C1 segment of cervical spinal cord (tissue), 14 donors: Measurements from ENCODE around the gene ADGRG3.
"Not testable (repeated sequence)": the region's sequence is repeated elsewhere in the genome, so short reads cannot be mapped to it uniquely, and the experiment has no call there.

Experiments
- DNase-seq, 14 donors: peaks; one replicate each; lab custom pipeline; 2025; lab: John Stamatoyannopoulos, UW

Gene ADGRG3

DNA sequence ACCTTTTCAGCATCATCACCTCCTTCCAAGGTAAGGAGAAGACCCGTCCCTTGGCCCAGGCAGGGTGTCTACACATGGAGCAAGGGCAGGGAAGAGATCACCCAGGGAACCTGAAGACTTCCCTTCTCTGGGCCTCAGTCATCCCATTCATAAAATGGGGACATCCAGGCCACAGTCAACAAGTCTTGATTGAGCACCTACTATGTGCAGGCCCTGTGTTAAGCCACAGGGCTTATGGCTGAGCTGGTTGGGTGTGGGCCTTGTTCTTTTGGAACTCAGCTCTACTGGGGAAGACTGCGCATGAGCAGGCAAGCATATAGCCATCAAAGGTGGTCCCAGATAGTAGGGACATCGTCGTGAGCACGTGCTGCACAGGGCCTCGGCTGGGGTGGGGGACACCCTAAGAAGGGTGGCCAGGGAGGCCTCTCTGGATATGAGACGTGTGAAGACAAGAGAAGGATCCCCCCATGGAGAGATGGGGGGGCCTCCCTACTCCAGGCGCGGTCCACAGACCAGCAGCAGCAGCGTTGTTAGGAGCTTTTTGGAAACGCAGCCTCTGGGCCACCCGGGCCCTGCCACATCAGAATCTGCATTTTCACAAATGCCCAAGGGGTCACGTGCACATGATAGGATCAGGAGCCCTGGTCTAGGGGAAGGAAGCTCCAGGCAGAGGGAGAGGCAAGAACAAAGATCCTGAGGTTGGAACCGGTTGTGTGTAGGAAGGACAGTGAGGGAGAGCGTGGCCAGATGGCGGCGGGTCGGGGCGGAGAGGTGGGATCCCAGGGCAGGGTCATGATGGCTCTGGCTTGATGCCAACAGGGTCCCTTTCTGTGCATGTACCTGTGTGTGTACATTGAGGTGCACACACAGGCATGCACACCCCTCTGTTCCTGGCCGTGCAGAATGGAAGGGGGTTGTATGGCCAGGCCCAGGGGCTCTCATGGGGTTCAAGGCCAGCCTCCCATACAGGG is 5.9 kb upstream of the ADGRG3 start:
- no peak for DNase-seq

DNA sequence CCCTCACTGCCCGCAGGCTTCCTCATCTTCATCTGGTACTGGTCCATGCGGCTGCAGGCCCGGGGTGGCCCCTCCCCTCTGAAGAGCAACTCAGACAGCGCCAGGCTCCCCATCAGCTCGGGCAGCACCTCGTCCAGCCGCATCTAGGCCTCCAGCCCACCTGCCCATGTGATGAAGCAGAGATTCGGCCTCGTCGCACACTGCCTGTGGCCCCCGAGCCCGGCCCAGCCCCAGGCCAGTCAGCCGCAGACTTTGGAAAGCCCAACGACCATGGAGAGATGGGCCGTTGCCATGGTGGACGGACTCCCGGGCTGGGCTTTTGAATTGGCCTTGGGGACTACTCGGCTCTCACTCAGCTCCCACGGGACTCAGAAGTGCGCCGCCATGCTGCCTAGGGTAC is 4.7 kb upstream of the ADGRG3 start:
- DNase-seq: no peak

DNA sequence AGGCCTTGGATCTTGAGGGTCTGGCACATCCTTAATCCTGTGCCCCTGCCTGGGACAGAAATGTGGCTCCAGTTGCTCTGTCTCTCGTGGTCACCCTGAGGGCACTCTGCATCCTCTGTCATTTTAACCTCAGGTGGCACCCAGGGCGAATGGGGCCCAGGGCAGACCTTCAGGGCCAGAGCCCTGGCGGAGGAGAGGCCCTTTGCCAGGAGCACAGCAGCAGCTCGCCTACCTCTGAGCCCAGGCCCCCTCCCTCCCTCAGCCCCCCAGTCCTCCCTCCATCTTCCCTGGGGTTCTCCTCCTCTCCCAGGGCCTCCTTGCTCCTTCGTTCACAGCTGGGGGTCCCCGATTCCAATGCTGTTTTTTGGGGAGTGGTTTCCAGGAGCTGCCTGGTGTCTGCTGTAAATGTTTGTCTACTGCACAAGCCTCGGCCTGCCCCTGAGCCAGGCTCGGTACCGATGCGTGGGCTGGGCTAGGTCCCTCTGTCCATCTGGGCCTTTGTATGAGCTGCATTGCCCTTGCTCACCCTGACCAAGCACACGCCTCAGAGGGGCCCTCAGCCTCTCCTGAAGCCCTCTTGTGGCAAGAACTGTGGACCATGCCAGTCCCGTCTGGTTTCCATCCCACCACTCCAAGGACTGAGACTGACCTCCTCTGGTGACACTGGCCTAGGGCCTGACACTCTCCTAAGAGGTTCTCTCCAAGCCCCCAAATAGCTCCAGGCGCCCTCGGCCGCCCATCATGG is 4.0 kb upstream of the ADGRG3 start:
- DNase-seq: no peak

DNA sequence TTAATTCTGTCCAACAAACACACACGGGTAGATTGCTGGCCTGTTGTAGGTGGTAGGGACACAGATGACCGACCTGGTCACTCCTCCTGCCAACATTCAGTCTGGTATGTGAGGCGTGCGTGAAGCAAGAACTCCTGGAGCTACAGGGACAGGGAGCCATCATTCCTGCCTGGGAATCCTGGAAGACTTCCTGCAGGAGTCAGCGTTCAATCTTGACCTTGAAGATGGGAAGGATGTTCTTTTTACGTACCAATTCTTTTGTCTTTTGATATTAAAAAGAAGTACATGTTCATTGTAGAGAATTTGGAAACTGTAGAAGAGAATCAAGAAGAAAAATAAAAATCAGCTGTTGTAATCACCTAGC is 3.5 kb upstream of the ADGRG3 start:
- no peak for DNase-seq

DNA sequence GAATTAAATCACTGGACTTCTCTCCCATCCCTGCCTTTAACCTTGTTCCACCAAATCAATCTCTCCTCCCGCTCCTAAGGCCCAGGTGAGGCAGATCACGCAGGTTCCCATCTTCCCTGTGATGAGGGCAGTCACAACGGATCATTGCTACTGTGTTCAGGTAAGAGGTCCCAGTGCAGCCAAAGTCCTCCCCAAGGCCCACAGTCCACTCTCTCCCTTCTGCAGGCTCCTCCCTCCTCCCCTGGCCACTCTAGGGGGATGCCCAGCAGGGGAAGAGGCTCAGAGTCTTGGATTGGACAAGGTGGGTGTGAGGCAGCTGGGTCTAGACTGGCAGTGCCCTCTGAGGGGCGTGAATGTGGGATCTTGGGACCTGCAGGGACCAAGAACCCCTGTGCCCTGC is 2.6 kb upstream of the ADGRG3 start:
- no peak for DNase-seq

DNA sequence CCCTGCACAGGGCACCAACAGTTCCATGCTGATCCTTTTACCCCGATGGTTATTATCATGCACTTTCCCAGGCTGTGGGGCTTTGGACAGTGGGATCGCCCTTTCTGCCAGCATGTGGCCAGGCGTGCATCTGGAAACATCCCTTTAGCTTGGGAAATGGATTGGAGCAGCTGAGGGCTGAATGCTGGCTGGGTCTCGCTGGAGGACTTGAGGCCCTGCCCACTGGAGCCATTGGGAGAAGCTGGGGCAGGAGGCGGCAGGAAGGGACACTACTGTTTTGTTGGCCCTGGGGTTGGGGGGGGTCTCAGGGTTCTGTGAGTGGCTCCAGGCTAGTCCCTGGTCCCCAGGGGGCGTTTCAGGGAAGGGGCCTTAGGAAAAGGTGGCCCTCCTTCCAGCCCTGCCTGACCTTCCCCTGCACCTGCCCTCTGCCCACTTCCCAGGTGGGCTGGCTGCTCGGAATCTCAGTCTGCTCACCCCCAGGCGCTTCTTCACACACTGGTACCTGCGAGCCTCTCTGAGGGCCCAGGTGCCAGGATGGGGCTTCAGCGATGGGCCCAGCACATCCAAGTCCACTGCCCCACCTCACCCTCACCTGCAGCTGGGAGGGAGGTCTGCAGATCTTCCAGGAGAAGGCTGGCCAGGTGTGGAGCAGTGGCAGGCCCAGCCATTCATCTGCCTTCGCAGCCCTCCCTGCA is 1.6 kb upstream of the ADGRG3 start:
- DNase-seq: no peak

DNA sequence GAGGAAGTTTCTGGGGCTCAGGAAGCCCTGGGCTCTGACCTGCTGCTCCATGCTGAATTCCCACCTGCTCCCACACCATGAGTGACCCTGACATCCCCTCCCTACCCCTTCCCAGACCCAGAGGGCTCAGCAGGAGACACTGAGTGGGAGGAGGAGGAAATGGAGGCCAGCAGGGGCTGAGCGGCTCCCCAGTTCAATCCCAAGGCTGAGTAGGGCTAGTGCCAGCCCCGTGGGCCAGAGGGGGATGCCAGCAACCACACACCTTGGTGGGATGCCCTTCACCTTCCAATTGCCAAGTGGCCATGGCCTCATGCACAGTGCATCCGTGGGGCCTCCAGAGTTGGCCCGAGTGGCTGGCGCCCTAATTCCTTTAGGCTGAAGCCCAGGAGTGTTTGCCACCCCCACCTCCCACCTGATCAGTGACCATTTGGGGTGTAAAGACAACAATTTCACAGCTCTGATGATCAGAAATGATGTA is 1.0 kb upstream of the ADGRG3 start:
- DNase-seq: no peak

DNA sequence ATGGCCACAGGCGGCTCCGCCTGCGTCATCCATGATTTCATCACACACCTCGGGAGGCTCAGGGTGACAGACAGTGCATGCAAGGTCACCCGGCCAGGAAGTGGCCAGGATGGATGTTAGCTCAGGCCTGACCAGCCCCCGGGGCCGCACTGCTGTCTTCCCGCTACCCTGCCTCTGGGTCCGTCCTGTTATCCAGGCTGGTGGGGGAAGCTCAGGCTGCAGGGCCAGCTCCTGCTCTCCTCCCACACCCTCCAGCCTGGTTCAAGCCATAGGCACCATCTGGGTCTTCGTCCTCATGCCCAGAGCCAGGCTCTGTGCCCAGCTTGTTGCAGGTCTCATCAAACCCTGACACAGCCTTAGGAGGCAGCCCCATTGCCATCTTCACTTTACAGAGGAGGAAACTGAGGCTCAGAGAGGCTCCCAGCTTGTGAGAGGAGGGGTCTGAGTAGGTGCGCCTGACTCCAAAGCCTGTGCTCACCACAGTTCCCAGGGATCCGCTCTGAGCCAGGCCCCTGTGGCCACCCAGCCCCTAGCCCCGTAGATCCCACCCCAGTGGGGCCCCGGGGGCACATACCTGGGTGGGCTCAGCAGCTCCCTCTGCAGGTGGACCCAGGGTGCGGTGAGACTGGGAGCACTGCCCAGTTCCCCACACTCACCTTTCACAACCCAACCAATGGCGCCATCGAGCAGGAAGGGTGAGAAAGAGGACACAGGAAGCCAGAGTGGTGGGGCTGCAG is 412 bp upstream of the ADGRG3 start:
- peak in 1 of 14 donors; percentile 42 for DNase-seq

DNA sequence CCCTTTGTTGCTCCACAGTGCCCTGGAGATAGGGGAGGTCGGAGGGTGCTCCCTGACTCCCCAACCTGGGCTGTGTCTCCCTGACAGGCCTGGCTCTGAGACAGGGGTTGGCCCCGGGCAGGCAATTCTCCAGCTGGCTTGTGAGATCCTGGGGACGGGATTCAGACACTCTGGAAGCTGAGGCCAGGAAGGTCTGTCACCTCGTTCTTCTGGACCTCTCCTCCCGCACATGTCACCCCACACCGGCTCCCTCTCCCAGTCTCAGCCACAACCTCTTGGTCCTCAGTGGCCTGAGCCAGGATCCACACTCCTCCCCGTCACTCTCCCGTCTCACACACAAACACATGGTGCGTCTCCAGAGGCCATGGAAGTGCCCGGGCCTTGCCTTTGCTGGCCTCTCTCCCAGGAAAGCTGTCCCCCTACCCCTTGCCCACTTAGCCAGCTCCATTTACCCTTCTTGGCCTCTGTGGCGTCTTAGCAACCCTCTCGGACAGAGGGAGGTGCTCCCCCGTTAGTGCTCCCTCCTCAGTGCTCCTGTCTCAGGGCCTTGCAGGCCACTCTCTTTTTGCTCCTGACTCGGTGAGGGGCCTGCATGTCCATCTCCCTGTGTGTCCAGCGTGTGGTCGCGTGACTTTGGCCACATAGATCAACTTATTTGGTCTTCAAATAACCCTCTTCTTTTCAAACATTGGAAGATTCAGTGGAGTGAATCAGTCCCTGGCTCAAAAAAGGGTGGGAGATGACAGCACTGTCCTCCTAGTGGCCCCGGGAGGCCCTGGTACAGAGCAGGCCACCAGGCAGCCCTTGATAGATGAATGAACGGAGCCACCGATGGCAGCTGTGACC is 747 bp downstream of the ADGRG3 start:
- DNase-seq: no peak

DNA sequence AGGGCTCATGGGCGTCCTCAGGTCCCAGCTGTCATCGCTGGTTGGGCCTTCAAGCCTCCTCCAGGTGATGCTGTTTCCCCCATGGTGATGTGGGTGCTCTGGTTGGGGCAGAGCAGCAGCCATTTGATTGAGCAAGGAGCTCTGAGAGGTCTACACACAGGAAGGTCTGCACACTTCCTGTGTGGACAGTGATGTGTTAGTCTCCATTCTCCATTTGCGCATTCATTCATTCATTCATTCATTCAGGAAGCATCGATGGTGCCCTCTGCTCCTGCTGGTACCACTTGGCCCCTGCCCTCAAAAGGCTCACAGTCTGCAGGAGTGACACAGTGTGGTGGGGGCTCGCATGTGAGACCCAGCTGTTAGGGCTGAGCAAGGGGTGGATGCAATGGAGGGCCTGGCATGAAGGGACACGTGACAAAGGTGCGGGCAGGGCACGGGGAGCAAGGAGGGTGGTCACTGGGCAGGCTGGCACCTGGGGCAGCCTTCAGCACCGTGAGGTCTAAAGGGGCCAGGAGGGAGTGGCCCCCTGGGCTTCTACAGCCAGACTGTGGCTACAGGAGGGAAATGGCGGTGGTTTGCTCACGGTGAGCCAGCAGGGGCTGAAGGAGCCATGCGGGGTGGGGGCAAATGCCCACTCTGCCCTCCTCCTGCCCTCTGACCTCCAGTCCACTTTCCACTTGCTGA is 1.5 kb downstream of the ADGRG3 start:
- no peak for DNase-seq

DNA sequence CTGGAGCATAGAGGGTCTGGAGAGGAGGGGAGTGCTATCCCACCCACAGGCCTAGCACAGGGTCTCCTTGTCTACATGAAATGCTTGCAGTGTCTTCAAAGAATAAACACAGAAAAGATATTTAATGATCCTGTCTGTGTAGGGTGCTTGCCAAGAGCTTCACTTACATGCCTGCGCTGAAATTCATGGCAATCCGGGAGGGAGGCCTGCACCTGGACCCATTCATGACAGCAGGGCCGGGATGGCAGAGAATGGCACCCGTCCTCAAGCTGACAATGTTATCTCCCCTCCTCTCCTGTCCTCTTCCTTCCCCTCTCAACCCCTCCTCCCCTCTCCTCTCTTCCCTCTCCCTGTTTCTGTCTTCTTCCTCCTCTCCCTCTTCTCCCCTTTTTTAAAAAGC is 2.1 kb downstream of the ADGRG3 start:
- no peak for DNase-seq

DNA sequence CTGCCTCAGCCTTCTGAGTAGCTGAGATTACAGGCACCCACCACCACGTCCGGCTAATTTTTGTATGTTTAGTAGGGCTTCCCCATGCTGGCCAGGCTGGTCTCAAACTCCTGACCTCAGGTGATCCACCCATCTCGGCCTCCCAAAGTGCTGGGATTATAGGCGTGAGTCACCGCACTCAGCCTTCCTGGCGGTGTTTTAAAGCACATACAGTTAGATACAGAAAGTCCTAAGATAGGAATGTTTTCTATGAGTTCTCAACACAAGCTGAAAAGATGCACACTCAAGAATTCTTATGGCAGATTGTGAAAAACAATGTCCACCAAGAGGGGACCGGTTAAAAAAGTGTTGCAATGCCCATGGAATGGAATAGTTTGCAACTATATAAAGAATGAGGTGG is 3.3 kb downstream of the ADGRG3 start:
- not testable (repeated sequence) for DNase-seq

DNA sequence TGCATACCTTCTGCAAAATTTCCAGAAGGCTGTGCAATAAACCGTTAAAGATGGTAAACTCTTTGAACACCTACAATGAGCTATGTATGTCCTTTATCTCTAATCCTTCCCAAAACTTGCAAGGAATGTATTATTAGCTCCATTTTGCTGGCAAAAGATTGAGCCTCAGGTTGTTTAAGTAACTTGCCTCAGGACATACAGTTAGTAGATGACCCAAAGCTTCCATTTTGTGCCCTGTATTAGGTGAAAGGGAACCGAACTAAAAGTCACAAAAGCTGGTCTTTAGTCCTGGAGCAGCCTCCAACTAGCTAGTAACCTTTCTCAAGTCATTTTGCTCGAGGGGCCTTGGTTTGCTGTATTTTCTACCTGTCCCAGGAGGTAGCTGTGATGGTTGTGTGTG is 4.3 kb downstream of the ADGRG3 start:
- DNase-seq: no peak

DNA sequence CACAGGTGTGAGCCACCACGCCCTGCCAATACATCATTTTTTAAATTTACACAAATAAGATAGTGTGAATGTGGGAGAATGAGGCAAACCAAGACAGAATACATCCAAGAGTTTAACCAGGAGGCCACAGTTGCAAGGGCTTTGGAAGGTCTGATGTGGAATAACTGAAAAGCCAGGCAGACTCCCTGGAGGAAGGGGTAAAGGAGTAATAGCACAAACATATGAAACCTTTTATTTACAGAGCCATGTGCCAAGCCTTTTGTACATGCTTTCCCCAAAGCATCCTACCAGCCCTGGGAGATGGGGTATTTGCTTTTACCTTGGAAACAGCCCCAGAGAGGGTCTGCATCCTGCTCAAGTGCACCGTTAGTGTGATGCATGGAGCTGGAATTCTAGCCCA is 4.7 kb downstream of the ADGRG3 start:
- no peak for DNase-seq

DNA sequence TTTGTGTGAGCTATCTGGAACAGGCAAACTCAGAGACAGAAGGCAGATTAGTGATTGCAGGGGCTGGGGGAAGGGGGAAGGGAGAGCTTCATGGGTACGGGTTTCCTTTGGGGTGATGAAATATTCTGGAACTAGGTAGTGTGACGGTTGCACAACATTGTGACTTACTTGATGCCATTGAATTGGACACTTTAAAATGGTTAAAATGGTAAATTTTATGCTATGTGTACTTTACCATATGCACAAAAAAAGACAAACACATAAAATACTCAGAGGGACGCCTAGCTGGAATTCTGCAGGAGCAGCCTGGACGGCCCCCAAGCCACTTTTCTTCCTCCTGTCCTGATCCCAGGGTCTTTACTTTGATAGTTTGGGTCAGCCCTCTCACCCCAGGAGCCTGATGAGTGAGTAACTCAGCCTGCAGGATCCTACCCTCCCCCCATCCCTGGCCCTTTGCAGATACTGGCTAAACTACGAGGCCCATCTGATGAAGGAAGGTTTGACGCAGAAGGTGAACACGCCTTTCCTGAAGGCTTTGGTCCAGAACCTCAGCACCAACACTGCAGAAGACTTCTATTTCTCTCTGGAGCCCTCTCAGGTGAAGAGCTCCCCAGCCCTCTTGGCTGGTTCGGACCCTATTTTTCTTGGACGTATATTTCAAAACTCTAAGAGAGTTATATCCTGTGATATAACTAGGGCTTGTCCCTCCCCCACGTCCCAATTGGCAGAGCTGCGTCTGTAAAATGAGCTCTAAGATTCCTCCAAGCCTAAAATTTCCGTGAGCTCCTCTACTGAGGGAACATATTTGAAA is 7.8 kb downstream of the ADGRG3 start:
- DNase-seq: no peak

DNA sequence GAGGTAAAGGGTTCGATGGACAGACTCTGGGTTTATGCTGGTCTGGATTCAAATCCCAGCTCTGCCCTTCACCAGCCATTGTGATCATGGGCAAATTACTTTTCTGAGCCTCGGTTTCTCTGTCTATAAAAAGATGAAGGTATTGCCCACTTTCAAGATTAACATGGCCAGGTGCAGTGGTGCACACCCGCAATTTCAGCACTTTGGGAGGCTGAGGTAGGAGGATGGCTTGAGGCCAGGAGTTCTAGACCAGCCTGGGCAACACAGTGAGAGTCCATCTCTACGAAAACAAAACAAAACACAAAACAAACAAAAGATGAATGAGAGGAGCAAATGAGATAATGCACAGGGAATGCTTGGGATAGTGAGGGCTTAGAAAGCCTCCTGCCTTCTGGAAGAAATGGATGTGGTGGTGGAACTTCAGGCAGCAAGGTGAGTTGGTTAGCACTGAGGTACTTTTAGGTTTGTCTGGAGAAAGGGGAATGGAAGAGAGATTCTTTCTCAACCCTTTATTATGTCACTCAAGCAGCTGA is 8.5 kb downstream of the ADGRG3 start:
- no peak for DNase-seq

DNA sequence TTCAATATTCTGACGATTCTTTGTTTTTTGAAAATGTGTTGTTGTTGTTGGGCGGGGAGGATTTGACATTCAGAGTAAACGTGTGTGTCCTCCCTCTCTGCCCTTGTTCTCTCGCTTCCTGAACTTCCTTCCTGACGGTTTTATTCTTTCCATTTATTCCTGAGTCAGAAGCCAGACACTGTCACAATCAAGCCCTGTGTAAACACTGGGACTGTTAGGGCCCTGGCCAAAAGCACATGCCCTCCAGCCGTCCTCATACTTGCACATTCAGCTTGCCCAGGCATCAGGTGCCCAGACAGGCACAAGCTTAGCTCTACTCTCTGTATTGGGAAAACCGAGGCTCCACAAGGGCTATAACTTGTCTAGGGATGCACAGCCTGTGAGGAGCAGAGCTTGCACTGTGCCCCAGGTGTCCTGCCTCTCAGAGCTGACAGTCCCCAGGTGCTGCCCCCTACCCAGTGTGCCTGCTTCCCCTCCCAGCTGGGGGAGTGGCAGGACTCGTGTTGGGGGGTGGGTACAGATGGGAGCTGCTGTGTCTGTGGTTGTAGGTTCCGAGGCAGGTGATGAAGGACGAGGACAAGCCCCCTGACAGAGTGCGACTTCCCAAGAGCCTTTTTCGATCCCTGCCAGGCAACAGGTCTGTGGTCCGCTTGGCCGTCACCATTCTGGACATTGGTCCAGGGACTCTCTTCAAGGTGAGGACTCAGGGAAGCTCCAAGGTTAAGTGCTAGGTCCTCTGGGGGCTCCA is 9.7 kb downstream of the ADGRG3 start:
- DNase-seq: no peak

DNA sequence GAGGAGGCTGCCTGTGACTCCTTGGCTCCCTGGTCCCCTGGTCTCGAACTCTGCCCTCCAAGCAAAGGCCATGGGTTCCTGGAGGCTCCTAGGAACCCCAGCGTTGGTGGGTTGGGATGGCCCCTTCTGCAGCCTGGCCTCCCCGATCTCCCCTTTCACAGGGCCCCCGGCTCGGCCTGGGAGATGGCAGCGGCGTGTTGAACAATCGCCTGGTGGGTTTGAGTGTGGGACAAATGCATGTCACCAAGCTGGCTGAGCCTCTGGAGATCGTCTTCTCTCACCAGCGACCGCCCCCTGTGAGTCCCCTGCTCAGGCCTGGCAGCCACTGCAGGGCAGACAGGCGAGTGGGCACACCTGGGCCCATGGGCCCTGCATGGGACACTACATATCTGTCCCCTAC is 10.9 kb downstream of the ADGRG3 start:
- no peak for DNase-seq
